HepG2 (cell line): Measurements from ENCODE around the gene MED12L. TPM values are rescaled to one million over a fixed set of nuclear protein-coding genes. Genes with fewer than 3 reads are reported as not detected.

Experiments
- AKNA ChIP-seq: sonication (generic); formaldehyde crosslinking; IDR thresholded peaks from 2 replicates; pipeline ENCODE4 v1.4.0; 2020; ENCODE audit warnings: missing genetic modification reagents, borderline replicate concordance
- BCL6 ChIP-seq: IDR thresholded peaks from 2 replicates; pipeline ENCODE4 v1.6.1; 2016; ENCODE audit warnings: missing genetic modification reagents, missing compliant biosample characterization
- CBX2 ChIP-seq, 2 experiments: fragments of 200-600 bp in 1 of 2; sonication (generic); formaldehyde crosslinking in 1 of 2; IDR thresholded peaks; 2 replicates each; pipeline versions ENCODE4 v1.7.0 to v1.8.1; 2018 to 2022; ENCODE audit warnings: low read depth in 2 of 2, low read length in 1 of 2, mild to moderate bottlenecking in 1 of 2, missing genetic modification reagents in 1 of 2
- FLYWCH1 ChIP-seq: sonication (generic); formaldehyde crosslinking; IDR thresholded peaks from 2 replicates; pipeline ENCODE4 v1.8.1; 2023; ENCODE audit warnings: mild to moderate bottlenecking, missing genetic modification reagents
- HMG20A ChIP-seq: IDR thresholded peaks from 2 replicates; pipeline ENCODE4 v1.6.1; 2016; ENCODE audit warnings: borderline replicate concordance
- HOXD1 ChIP-seq: sonication (generic); formaldehyde crosslinking; IDR thresholded peaks from 2 replicates; pipeline ENCODE4 v1.5.0; 2020; ENCODE audit warnings: missing genetic modification reagents
- JUN ChIP-seq: sonication (generic); formaldehyde crosslinking; IDR thresholded peaks from 2 replicates; pipeline ENCODE4 v1.4.0; 2020; ENCODE audit warnings: mild to moderate bottlenecking, missing genetic modification reagents
- NFATC3 ChIP-seq: sonication (generic); formaldehyde crosslinking; IDR thresholded peaks from 2 replicates; pipeline ENCODE4 v1.5.1; 2020; ENCODE audit warnings: mild to moderate bottlenecking, missing genetic modification reagents
- NFIB ChIP-seq: sonication (generic); formaldehyde crosslinking; IDR thresholded peaks from 2 replicates; pipeline ENCODE4 v1.9.0; 2021; ENCODE audit warnings: missing genetic modification reagents, mild to moderate bottlenecking, borderline replicate concordance
- NFYB ChIP-seq: sonication (generic); formaldehyde crosslinking; IDR thresholded peaks from 2 replicates; pipeline ENCODE4 v1.4.0; 2020; ENCODE audit warnings: missing genetic modification reagents
- PBX2 ChIP-seq: IDR thresholded peaks from 2 replicates; pipeline ENCODE4 v1.6.1; 2016; ENCODE audit warnings: control low read depth
- PLSCR1 ChIP-seq: sonication (generic); formaldehyde crosslinking; IDR thresholded peaks from 2 replicates; pipeline ENCODE4 v1.5.0; 2020; ENCODE audit warnings: missing genetic modification reagents, mild to moderate bottlenecking, borderline replicate concordance
- REST ChIP-seq, 2 experiments: IDR thresholded peaks; 2 replicates each; pipeline ENCODE4 v1.6.1; 2011 to 2012; ENCODE audit warnings: low read length in 2 of 2, borderline replicate concordance in 1 of 2, low read depth in 1 of 2, mild to moderate bottlenecking in 1 of 2, moderate library complexity in 1 of 2
- TCF7 ChIP-seq: sonication (generic); IDR thresholded peaks from 2 replicates; pipeline ENCODE4 v1.6.1; 2016; ENCODE audit warnings: antibody characterized with exemption, low read depth
- TEAD2 ChIP-seq: sonication (generic); formaldehyde crosslinking; IDR thresholded peaks from 2 replicates; pipeline ENCODE4 v1.9.0; 2021; ENCODE audit warnings: missing genetic modification reagents
- ZBTB7B ChIP-seq: sonication (generic); formaldehyde crosslinking; IDR thresholded peaks from 2 replicates; pipeline ENCODE4 v1.4.0; 2020; ENCODE audit warnings: missing genetic modification reagents
- ZNF274 ChIP-seq: sonication (generic); formaldehyde crosslinking; IDR thresholded peaks from 2 replicates; pipeline ENCODE4 v1.5.1; 2020; ENCODE audit warnings: mild to moderate bottlenecking, missing genetic modification reagents
- ZNF878 ChIP-seq: sonication (generic); formaldehyde crosslinking; IDR thresholded peaks from 2 replicates; pipeline ENCODE4 v1.8.1; 2023; ENCODE audit warnings: mild to moderate bottlenecking, missing genetic modification reagents, moderate library complexity
- polyA plus RNA-seq, 8 experiments: library from polyadenylated mRNA; depleted of rRNA in 3 of 8; stranded (reverse) in 7 of 8; unstranded in 1 of 8; fragments of >200 nt; fragmentation: Illumina TruSeq in 4 of 8; extraction: Trizol in 4 of 8; gene quantifications; 2 replicates each; pipeline versions ENCODE4 v1.2.1 to v1.2.3, GENCODE V29; 2011 to 2016; ENCODE audit warnings: low read depth in 4 of 8, missing spikeins in 1 of 8, mixed read lengths in 1 of 8; ENCODE audit not compliant: insufficient read depth in 1 of 8
- total RNA-seq, 5 experiments: library from RNA; depleted of rRNA; stranded (reverse); fragments of >200 nt; fragmentation: Illumina TruSeq; extraction: Trizol; gene quantifications; 2 replicates each; pipeline ENCODE4 v1.2.3, GENCODE V29; 2016; ENCODE audit warnings: low read depth in 1 of 5

MED12L gene
- total and polyA plus RNA-seq, 2 of the 13 experiments (the other 11 are each of a cell fraction or from before 2014, with no cell fraction given): 0.07 to 0.64 TPM

GRCh38 chr3:151178208-151178845 is 92.9 kb downstream of the MED12L start (continued):
- TF ChIP-seq REST (IDR thresholded peaks at IDR 0.05; ENCODE audit: borderline replicate concordance in 1 of 2, low read depth in 1 of 2, low read length in 2 of 2): no peak; a peak in 1 of 4 replicates
- no peak for TF ChIP-seq HOXD1 (CRISPR knock-in tag)
- no peak for TF ChIP-seq FLYWCH1 (CRISPR knock-in tag)
- TF ChIP-seq AKNA (CRISPR knock-in tag): no peak
- TF ChIP-seq NFATC3 (CRISPR knock-in tag): no peak
- TF ChIP-seq PBX2: no peak
- TF ChIP-seq ZNF274 (CRISPR knock-in tag): no peak
- no peak for TF ChIP-seq PLSCR1 (CRISPR knock-in tag)
- TF ChIP-seq TEAD2 (CRISPR knock-in tag): no peak
- TF ChIP-seq CBX2 (IDR thresholded peaks at IDR 0.05; ENCODE audit: low read depth, low read length): no peak
- no peak for TF ChIP-seq CBX2 (CRISPR knock-in tag; IDR thresholded peaks at IDR 0.05; ENCODE audit: low read depth)
- 0 out of 2 replicates have a peak, but pooled peaks have one; percentile 46 for TF ChIP-seq ZBTB7B (CRISPR knock-in tag)
- TF ChIP-seq ZNF878 (CRISPR knock-in tag): peak; percentile 50; the same call in 1 of the 2 replicates
- peak; percentile 74 for TF ChIP-seq BCL6 (CRISPR knock-in tag)
- TF ChIP-seq NFYB (CRISPR knock-in tag): no peak
- TF ChIP-seq JUN (CRISPR knock-in tag): no peak
- TF ChIP-seq TCF7: peak; percentile 51
- peak; percentile 86 for TF ChIP-seq HMG20A
- no peak for TF ChIP-seq NFIB (CRISPR knock-in tag)
